Effector CD8-positive, alpha-beta T cell (primary cell): ENCODE results near the gene GTPBP1.

Experiments
- DNase-seq: peaks from one replicate; lab custom pipeline; 2025; lab: John Stamatoyannopoulos, UW
- total RNA-seq, 4 experiments: gene quantifications; one replicate each; lab custom pipeline; 2026; lab: John Stamatoyannopoulos, UW

GTPBP1 gene
- 146 to 222 (median 168) reads per million in 4 experiments for total RNA-seq

DNA sequence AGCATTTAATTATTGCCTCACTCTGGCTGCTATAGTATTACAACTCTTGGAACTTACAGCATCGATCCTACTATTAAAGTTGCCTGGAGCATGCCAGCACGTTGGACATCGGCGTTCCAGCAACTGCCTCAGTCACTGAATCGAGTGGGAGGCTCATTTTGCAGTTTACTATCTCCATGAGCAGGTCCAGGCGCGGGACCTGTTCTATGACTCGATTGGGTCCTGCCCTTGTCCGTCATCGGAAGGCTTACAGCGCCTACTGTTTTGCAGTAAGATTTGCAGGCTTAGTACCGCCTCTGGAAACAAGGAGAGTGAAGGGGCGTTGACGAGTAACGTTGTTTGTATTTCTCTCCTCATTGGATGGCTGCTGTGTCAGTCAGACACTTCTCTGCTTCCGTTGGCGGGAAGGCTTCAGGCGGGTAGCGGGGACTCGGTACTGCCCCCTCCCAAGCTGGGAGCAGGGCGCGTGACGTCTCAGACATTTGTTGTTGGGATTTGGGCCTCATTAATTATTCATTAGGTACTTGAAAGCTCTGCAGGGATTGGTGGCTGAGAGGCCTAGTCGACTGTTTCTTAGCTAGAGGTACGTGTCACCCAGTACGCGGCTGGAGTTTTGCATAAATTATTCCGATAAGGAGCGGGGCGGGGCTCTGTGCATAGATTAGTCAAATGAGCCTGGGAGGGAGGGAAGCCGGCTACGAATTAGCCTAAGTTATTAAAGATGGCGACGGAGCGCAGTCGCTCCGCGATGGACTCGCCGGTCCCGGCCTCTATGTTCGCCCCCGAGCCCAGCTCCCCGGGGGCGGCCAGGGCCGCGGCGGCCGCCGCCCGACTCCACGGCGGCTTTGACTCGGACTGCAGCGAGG, at the start of gene GTPBP1:
TSS of gene GTPBP1 (plus strand) at position 710 of the 866 bp plus-strand sequence. CDS start at position 722, 12 bp downstream.
- peak; percentile 99 for DNase-seq

DNA sequence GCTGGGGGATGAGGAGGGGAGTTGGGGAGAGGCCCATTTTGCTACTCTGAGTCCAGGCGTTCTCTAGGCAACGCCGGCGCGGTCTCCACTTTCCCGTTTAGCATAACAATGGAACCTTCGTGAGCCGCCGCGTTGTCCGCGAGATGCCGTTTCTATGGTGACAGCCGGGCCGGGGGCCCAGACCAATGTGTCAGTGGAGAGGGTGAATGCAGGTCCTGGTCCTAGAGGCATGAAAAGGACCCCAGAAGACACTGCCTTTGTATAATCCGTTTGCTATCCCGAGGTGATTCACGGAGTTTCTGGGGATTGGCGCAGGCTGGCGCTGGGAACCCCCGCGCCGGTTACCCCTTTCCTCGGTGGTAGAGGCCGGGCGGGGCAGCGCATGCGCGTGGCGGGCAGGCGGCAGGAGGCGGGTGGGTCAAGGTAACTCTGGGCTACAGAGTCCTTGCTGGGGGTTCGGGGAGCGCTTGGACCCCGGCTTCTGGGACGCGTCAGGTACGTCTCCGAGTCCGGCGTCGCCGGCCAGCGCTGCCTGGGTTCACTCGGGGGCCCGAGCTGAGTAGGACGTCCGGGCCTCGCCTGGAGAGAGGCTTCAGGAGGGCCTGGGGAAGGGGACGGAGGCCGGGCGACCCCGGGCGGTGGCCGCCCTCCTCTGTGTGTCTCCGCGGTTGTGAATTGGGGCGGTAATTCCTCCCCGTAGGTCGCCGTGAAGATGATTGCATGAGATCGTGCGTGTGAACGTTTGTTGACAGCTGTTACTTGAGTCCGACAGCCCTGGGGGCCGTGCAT, 49.3 kb upstream of the GTPBP1 start, which contains the start of the genes CBY1 and FAM227A:
TSS of gene CBY1 (plus strand) at position 383 of the 789 bp plus-strand sequence. CDS start 11,417 bp downstream, outside the sequence.
TSS of gene FAM227A (minus strand) at position 137 of the 789 bp plus-strand sequence. CDS start 6,224 bp downstream, outside the sequence.
- DNase-seq = peak; percentile 81

DNA sequence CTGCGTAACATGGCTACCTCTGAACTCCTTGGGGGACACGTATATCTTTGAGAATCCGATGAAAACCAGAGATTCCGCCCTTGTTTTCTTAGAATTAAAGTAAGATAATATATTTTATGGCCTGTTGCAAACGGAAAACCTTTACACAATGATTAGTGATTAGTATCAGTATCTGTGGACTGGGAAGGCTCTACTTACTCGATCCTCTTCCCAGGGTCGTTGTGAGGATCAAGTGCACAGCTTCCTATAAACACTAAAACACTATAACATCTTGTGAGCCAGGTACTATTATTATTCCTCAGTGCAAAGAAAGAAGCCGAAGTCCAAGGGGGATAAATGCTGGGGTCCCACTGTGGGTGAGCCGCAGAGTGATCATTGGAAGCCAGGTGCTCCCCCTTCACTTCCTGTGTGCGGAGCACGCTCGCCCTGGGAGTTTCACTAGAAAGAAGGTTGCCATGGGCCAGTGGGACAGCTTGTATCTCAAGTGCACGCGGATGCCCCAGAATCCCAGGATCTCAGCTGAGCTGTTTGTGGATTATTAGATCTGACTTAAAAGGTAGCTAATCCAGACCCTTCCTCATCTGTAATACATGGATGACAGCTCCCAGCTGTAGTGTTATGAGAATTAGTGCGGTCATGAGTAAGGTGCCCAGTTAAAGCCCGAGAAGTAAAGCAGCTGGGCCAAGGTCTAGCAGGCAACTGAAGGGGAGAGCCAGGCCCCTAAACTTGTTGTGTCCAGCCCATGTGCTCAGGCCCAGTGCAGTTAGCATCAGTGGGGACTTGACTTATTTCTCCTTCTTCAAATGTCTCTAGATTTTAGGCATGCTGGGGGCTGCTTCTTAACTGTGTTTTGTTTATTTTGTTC, 48.5 kb upstream of the GTPBP1 start:
- DNase-seq = peak; percentile 9

DNA sequence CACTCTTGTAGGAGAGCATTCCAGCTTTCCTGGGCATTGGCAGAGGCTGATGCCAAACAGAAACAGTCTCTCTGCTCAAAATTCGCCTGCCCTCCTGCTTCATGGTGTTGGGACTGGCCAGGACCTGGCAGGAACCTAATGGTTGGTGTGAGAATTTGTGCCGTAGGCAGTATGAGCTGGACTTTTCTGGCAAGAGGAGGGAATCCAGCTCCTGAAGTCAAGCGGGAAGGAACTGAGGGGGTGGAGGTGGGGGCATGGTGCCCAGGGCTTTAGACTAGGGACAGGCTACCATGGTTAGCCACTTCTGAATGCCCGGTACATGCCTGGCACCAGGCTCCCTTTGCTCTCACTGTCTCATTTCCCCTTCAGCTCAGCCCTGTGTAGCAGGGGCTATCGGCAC, 30.9 kb upstream of the GTPBP1 start:
- DNase-seq = no peak

DNA sequence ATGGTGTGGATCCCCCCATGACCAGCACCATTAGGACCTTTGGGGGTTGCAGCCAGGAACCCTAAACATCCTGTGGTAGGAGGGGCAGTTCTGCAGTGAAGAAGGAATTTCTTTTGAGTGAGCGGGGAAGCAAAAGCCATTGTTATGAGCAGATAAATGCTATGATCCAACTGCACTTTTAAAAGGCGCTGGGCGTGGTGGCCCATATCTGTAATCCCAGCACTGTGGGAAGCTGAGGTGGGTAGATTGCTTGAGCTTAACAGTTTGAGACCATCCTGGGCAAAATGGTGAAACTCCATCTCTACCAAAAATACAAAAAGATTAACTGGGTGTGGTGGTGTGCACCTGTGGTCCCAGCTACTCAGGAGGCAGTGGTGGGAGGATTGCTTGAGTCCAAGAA, 29.9 kb upstream of the GTPBP1 start:
- no peak for DNase-seq

DNA sequence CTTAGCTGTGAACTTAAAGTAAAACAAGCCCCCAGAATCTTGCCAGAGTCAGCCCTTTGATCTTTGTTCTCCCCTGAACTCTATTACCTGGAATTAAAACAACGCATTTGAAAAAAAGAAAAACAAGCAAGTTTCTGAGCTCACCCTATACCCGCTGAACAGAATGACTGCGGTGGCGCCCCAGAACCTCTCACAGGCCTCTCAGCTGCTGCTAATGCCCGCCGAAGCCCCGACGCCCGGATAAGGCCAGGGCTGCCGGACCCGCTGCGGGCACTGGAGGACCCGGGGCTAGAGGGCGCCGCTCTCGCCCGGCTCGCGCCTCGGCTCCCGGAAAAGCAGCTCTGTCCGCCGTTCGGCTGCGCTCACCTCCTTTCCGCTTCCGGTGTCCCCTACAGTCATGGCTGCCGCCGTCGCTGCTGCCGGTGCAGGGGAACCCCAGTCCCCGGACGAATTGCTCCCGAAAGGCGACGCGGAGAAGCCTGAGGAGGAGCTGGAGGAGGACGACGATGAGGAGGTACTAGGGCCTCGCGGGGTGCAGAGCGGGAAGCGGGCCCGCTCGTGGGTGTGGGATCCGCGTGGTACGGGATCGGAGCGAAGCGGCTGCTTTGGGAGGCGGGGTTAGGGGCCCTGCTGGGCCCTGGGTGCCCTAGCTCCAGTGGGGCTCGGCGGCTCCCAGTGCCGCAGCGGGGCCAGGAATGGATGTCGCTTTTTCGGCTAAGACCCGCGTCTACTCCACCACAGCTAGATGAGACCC, 24.0 kb upstream of the GTPBP1 start, which contains the start of gene TOMM22:
TSS of gene TOMM22 (plus strand) at position 376 of the 754 bp plus-strand sequence. CDS start at position 398, 22 bp downstream.
- peak; percentile 62 for DNase-seq

DNA sequence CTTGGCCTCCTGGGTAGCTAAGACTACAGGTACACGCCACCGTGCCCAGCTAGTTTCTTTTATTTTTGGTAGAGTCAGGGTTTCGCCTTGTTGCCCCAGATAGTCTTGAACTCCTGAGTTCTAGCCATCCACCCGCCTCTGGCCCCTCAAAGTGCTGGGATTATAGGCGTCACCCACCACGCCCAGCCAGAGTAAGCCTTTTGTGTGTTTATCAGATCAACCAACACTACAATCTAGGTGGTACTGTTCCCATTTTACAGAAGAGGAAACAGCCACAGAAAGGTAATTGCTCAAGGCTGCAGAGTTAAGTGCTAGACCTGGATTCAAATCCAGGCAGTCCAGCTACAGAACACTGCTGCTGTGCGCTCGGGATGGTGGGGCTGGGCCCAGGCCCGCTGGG, 20.8 kb upstream of the GTPBP1 start:
- no peak for DNase-seq

DNA sequence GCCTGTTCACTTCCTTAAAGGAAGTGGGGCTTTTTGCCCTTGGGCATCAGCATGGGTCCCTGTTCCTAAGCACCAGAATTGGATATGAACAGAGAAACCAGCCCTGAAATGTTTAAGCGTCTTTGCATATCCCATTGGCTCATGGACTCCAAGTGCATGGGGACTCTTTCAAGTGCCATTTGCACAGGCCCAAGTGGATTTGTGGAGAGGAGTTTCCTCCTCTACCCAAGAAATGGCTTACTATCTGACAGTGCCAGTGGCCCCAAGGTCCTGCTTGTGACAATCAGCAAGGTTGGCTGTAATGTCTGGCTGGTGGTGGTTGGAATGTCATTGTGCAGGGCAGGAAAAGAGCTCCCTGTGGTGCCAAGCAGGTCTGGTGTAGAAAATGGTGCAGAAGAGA, 20.0 kb upstream of the GTPBP1 start:
- no peak for DNase-seq

DNA sequence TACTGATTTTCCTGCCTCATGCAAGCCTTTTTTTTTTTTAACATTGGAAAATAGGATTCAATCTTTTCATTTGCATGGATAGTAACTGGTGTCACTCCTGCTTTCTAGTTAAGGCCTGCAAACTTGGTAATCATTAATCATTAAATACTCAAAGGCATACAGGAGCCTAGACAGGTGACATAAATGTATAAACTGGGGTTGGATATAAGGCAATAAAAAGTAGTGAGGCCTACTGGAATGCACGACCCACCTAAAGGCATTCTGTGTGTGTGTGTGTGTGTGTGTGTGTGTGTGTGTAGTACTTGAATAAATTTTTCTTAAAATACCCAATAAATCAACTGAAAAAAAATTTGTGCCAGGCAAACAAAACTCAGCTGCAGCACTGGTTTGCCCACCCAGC, 16.1 kb upstream of the GTPBP1 start:
- DNase-seq = no peak

DNA sequence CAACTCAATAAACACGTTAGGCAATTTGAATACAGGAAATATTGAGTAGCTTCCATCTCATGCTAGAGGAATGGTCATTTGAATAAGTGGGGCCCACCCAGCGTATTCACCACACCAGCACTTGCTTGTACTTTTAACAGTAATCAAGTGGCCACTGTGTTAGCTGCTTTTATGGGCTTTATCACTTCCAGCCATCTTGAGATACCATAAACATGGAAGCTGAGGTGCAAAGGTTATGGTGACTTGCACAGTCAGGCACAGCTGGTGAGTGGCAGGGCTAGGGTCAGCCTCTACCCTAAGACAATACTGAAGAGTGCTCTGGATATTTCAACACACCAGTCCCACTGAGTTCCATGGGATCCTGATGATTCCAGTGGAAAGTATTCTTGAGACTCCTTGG, 11.7 kb upstream of the GTPBP1 start:
- no peak for DNase-seq

DNA sequence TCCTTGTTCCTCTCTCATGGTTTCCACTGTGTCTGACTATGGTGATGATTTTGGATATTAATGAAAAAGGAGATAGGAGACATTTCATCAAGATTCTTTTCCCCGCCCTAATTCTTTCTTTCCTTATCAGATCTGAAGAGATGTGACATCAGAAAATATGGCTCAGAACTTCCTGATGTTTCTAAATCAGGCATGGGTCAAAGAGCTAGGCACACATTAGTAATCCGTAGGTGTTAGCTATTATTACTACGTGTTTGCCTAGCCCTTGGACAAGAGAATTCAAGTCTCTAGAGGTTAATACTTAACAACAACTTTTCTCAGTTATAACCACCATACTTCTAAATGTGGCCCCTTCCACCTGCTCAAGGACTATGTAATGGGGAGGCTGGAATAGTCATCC, 10.8 kb upstream of the GTPBP1 start:
- DNase-seq = no peak

DNA sequence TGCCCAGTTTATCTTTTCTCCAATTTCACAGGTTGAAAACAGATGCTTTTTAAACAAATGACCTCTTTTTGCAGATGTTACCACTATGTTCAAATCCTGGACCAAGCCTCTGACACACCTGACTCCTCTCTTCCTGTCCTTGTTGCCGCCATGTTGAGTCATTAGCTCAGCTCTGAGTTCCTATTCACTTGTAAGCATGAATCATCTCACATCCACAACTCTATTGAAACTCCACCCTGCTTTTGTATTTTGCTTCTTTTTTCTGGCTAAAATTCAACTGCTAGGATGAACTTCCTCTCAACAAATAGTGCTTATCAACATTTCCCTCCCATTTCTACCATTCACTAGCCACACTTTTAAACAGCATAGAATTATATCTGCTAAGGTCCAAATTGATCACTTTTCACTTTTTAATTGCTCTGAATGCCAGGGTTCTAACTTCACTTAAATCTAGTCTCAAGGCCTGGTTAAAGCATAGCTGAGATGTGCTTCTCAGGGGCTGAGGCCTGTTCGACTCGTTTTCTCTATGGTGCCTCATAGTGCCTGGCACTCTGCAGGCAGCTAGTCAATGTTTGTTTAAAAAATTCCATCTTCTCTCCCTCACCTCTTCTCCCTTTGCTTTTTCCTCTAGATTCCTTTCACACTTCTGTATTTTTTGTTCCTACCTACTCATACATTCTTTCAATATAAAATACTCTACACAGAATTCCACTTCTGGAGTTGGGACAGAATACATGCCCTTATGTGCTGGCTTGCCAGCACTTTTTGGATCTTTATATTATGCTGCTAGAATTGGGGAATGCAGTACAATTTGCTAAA, 8.9 kb upstream of the GTPBP1 start:
- DNase-seq = no peak

DNA sequence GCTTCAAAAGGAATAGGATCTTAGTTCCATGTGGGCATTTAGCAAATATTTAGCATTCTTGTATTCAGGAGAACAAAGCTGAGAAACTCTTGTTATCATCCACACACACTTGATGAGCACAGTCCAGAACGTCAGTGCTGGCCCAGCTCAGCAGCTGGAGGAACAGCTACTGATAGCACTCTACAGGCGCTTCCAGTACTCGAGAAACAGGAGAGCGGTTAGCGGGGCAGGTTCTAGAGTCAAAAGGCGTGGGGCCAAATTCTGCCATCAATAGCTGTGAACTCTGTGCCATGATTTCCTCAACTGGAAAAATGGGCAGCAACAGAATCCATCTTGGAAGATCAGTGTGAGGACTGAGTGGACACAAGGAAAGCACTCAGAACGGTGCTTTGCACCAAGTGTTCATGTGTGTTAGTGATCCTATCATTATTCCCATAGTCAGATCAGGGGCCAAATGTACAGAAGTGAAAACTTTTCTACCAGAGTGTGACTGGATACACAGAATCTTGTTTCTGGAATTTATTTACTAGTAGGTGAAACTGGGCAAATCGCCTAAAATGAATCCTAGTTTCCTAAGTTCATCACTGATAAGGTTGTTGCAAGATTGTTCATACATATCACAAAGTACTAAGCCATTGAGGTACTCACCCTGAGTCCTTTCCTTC, 8.2 kb upstream of the GTPBP1 start:
- DNase-seq = no peak

DNA sequence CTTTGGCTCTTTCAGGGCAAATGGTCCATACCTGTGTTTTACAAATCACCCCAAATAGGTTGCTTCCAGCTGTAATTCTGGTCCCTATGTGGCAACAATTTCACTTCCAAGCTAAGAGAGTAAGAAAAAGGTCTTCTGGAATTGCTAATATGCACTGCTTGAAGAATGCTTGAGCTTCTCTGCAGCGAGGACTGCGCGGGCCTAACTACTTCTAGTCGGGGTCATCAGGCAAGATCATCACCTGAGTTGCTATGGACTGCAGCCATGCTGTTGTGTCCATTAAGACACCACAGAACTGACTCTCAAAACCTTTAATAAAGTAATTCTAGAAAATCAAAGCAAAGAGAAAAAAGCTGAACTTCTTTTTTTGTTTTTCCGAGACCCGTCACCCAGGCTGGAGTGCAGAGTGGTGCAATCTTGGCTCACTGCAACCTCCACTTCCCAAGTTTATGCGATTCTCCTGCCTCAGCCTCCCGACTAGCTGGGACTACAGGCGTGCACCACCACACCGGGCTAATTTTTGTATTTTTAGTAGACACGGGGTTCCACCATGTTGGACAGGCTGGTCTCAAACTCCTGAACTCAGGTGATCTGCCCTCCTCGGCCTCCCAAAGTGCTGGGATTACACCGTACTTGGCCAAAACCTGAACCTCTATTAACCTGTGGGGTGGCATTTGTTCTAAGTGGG, 7.2 kb upstream of the GTPBP1 start:
- DNase-seq = no peak

DNA sequence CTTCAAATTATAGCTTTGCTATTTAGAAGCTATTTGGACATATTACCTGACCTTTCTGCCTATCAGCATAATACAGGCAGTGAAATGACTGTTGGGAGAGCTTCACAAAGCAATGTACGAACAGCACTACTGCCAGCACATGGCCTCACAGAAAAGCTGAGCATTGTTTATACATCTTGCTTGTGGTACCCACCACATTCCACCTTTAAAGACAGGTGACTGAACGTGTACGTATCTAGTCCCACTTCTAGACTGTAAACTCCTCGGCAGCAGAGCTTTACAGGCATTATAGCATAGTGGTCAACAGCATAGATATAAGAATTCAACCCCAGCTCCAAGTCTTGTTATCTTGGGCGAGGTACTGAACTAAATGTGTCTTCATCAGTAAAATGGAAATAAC, 6.6 kb upstream of the GTPBP1 start:
- DNase-seq = no peak

DNA sequence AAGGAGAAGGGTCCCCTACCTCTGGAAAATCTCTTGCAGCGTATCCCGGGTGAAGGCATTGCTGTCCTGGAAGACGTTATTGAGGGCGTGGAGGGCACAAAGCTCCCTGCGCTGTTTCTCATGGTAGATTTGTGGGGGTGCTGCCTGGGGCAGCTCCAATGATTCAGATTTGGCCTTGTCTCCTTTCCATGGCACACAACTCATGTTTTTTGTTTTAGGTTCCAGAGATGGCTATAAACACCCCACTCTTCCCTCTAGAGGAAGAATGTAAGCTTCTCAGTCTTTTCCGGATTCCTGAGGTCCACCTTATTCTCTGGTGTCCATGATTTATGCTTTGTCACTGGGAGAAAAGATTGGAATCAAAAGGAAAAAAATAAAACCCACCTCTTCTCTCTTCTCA, 6.0 kb upstream of the GTPBP1 start:
- DNase-seq = no peak

DNA sequence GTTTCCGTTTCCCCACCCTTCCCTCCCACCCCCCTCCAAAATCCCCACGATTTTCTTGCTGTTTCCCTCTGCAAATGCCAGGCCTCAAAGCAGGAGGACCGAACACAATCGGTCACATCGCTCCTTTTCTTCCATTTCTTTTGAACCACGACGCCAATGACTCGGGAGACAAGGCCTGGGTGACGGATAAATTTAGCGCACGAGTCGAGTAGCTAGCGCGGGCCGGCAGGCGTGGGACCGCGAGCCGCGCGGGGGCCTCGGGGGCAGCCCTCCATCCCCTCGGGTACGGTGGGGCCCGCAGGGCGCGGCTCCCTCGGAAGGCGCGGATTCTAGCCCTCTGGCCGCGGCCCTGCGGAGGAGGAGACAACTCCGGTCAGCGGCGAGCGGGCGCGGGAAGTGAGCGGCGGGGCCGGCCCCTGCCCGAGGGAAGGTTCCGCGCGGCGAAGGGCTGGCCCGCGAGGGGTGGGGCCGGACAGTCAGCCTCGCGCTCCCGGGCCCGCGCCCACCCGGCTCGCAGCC, 5.4 kb upstream of the GTPBP1 start:
- DNase-seq = no peak

DNA sequence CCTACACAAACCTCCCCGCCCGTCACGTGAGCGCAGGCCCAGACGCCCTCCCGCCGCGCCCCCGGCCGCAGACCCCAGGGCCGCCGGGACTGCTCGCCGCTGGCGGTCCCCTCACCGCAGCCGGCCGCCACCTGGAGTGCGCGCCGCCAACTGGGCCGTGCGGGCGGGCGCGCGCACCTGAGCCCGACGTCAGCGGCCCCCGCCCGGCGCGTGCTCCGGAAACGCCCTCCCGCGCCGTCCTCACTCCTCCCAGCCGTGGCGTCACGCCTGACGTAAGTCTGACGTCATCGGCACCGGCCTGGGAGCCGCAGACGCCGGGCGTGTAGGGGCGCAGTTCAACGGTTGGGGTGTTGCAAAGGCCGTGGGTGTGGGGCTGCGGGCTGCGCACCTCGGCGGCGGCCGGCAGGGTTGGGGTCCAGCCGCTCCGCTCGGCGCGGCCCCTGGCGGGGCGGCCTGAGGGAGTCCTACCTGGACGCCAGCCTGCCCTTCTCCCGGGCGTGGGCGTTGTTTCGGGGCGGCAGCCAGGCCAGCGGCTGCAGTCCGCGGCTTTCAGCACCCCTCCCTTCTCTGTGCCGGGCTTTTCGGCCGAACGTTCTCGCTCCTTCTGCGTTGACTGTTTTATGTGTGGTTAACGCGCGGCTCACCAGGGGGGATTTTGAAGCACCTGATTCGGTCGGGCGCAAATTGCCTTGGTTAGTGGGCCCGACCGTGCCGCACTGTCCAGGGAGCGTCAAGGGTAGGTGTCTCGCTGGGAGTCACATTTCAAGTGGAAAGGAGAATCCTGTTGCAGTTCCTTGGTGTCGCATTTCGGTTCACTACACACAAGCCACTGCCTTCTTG, 4.7 kb upstream of the GTPBP1 start, which contains the start of gene JOSD1:
TSS of gene JOSD1 (minus strand) at position 155 of the 840 bp plus-strand sequence. CDS start 956 bp downstream, outside the sequence.
- DNase-seq = peak; percentile 97
